Heart left ventricle (tissue), 13 donors: ENCODE results near the gene DLGAP1.

Experiments used
- CTCF ChIP-seq, 12 donors: fragments of 200-600 bp; sonication (generic) in 4 of 12; IDR thresholded peaks; one replicate each; pipeline versions ENCODE4 v1.5.0 to v1.8.0; 2018 to 2022; ENCODE audit warnings: antibody characterized with exemption in 12 of 12, mild to moderate bottlenecking in 5 of 12
- POLR2A ChIP-seq, 2 donors: fragments of 450-650 bp; IDR thresholded peaks; one replicate each; pipeline ENCODE4 v1.6.1; 2017; ENCODE audit warnings: antibody characterized with exemption in 2 of 2, mild to moderate bottlenecking in 2 of 2, moderate library complexity in 2 of 2
- donor health status: ischemic (EF 13 %, LVEDD 7.1; RV severe dilation, severe dysfunction).
- donor health status: DM: no; HTN: yes; CAD: no.
- donor health status: DM: no; HTN: no; CAD: no.
- donor health status: ischemic (EF 25% LVEDD 6.9; RV normal size, moderate dysfunction).
- donor health status: ischemic (EF 25% LVEDD 5.7; RV mildly dilated, moderate dysfunction).
- donor health status: ischemic (EF 35%, LVEDD 5.7; RV mildly dilated, moderate dysfunction).
- donor health status: nonischemic (EF 11% LVEDD 7.7; RV severe dilation, severe dysfunction).
- donor health status: DM: yes; HTN: yes; CAD: no.
- donor health status: PGD.
- donor health status: ischemic (EF 29% LVEDD 5.4; RV normal size, mild dysfunction).
- donor health status: nonischemic (EF 23%, LVEDD 6.1; RV moderate dilation, normal function).

- no peak for TF ChIP-seq CTCF (IDR thresholded peaks at IDR 0.05)
- no peak for TF ChIP-seq POLR2A (IDR thresholded peaks at IDR 0.05)
Measured at GRCh38 chr18:3919396-3920061, 535.6 kb downstream of the DLGAP1 start.
